HFF-Myc (cell line): Measurements from ENCODE around the gene PACRG.

Experiments used
- DNase-seq: peaks from one replicate; pipeline ENCODE4 v3.0.0-alpha.2; 2011; ENCODE audit warnings: low read depth; ENCODE audit errors: extremely low read depth
- H3K4me3 ChIP-seq: replicated peaks from 2 replicates; pipeline ENCODE4 v1.5.1; 2011; ENCODE audit warnings: low read depth, mild to moderate bottlenecking, control low read depth, low read length
- TF ChIP-seq, protein P1 (sequence below): IDR thresholded peaks from 2 replicates; pipeline ENCODE4 v1.5.1; 2012; ENCODE audit warnings: mild to moderate bottlenecking, low read depth, low read length, control low read depth; ENCODE audit errors: missing control alignments

The PACRG gene

DNA sequence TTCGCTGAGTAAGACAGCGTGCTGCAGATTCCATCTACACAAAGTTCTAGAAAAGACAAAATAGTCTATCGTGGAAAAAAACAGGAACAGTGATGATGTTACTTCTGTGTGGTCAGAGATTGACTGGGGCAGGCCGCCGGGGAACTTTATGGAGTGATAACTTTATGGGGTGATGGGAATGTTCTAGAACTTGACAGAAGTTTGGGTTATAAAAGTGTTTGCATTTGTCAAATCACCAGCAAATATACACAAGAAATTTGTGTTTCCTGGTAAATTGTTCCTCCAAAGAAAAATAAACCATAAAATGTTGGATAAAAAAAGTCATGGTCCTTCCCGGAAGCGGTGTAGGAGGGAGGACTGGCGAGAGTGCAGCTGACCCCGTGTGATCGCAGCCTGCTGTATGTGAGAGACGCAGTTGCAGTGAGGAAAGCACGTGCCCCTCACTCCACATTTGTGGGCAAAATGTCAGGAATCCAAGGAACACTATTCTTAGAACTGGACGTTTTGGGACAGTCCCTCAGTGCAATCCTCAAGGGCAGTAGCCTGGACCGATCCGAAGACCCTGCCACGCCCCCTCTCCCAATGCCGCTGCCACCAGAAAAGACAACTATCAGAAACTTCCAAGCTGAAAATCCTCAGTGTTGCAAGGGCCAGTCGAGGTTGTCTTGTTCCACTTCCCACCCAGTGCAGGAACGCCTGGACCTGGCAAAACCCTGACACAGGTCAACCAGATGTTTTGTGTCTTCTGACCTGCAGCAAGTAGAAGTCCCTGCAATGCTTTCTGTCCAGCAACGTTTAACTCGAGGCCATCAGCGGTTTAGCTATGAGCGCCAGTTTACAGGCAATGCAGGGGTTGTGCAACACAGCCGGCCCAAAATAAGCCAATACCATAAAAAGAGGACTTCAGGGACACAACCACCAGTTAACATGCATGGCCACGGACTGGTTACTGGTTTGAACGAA lies 606.2 kb downstream of the PACRG start:
- no peak overlapping the region for H3K4me3 ChIP-seq
- no peak for DNase-seq
- TF ChIP-seq, protein P1, sequence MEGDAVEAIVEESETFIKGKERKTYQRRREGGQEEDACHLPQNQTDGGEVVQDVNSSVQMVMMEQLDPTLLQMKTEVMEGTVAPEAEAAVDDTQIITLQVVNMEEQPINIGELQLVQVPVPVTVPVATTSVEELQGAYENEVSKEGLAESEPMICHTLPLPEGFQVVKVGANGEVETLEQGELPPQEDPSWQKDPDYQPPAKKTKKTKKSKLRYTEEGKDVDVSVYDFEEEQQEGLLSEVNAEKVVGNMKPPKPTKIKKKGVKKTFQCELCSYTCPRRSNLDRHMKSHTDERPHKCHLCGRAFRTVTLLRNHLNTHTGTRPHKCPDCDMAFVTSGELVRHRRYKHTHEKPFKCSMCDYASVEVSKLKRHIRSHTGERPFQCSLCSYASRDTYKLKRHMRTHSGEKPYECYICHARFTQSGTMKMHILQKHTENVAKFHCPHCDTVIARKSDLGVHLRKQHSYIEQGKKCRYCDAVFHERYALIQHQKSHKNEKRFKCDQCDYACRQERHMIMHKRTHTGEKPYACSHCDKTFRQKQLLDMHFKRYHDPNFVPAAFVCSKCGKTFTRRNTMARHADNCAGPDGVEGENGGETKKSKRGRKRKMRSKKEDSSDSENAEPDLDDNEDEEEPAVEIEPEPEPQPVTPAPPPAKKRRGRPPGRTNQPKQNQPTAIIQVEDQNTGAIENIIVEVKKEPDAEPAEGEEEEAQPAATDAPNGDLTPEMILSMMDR: no peak

DNA sequence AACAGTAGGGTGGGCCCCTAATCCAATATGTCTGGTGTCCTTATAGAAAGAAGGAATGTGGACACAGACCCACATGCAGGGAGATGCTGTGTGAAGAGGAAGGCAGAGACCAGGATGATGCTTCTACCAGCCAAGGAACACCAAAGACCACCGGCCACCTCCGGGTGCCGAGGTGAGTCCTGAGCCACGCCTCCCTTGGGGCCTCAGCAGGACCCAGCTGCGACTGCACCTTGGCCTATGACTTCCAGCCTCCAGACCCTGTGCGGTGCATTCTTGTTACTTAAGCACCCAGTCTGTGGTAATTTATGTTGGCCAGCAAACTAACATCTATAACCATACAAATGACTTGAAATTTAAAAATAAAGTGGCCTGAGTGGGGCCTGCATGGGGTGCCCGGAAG lies 607.3 kb downstream of the PACRG start:
- no peak overlapping the region for H3K4me3 ChIP-seq
- DNase-seq: no peak
- TF ChIP-seq, protein P1: no peak

DNA sequence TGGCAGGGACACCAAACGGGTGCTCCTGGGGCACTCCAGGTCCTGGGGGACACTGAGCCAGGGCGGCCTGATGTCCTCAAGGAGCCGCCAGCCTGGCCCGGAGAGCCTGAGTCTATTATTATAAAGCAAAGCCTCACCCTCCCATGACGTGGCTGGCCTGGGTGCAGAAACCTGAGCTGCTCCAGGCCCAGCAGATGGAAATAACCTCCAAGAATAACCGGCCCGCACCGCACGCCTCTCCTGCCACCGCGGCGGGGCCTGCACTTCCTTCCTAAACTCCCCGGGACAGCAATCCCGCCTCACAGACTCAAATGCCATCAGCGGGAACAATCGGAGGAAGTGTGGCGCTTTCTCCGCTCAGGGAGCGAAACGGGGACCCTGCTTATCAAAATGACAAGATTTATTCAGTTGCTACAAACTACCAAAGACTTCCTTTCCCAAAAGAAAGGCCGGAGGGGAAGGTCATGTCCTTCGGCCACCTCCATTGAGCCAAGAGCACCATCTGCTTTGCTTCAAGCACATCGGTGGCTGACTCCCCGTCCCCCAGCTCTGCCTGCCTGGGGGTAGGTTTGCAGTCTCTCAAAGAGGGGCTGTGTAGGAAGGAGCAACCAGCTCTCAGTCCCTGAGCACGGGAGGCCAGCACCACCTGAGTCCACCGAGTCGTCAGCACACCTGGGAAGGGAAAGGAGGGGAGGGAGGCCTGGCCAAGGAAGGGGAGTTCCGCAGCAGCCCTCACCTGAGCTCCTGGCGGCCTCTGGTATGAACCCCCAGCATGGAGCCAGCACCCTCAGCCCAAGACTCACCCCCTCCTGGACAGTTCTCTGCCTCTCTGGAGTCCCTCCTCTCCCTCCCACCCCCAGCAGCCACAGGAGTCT lies 608.1 kb downstream of the PACRG start:
- no peak overlapping the region for H3K4me3 ChIP-seq
- TF ChIP-seq, protein P1: no peak
- no peak for DNase-seq

DNA sequence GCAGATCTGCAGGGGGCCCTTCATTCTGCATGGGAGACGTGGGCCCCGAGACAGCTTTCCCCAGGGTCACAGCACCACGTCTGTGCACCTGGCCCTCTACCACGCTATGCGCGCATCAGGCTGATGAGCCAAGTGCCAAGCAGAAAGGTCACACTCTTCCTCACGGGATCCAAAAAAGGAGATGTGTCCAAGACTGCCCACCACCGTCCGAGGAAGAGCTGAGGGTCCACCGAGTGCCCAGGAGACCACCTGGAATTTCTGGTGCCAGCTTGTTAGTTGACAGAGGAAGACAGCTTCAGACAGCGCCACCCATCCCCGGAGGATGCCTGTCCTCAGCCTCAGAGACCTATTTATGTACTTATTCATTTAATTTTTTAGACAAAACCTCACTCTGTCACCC lies 609.2 kb downstream of the PACRG start:
- DNase-seq: no peak
- TF ChIP-seq, protein P1: no peak
- no peak overlapping the region for H3K4me3 ChIP-seq

DNA sequence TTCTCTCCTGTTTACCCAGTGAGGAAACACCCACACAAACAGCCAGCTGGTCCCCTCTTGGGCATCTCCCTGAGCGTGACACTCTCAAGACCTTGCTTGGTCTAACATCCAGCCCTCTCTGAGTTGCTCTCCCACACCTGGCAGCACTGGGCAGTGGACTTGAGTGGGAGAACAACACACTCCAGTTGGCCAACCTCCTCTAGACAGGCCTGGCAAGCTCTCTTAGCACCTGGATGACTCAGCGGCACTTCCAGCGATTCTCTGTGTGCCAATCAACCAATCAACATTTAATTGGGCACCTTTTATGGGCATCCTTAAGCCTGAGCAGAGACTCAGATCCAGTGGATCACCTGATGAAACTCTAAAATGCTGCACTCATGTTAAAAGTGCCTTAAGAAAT lies 610.2 kb downstream of the PACRG start:
- TF ChIP-seq, protein P1: no peak
- no peak for DNase-seq

DNA sequence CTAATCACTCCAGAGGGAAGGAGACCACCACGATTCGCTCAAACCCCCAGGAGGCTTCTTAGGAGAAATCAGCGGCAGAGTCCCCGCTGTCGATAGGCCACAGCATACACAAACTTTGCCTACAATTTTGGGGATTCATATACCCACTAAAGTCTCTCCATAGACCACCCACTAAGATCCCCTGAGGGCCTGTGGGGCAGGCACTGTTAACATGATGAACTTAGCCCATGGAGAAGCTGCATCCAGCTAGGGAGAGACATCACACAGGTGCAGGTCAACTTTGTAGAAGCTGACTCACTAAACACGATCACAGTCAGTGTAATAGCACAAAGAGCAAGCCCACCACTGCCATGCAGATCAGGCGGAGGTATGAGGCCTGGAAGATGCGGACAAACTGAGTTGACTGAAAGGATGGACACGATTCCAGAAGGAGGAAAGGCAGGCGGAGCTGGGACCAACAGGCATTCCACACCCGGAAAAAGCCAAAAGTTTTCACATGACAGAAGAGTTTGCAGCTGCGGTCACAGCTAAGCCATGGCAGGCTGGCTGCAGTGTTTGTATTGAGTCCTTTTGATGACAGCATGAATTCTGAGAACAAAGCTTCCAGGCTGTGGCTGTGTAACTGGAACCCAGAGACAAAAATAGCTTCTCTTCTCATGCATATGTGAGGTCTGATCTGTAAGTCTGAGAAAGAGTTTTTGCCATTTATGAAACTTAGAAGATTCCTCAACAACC lies 611.1 kb downstream of the PACRG start:
- no peak overlapping the region for H3K4me3 ChIP-seq
- no peak for DNase-seq
- TF ChIP-seq, protein P1: no peak

More for the DNA sequence above, 610.2 kb downstream of the PACRG start:
- no peak overlapping the region for H3K4me3 ChIP-seq
